Activated CD4-positive, alpha-beta T cell treated with anti-CD3 and anti-CD28 coated beads for 36 hours (primary cell): ENCODE data around the gene MGARP. TPM values are rescaled to one million over a fixed set of nuclear protein-coding genes. Genes with fewer than 3 reads are reported as not detected.
"Not testable (repeated sequence)": the region's sequence is repeated elsewhere in the genome, so short reads cannot be mapped to it uniquely, and the experiment has no call there.

Experiments
- ATAC-seq: fragments of 200-7000 bp; cut with Tn5 transposase; one replicate; pipeline ENCODE4 v1.10.0; 2021; ENCODE audit warnings: mild to moderate bottlenecking, moderate library complexity
- CTCF ChIA-PET: fragments of 350-600 bp; sonication (Branson Sonifier 250); formaldehyde crosslinking; loops from one replicate; lab custom pipeline; 2021; ENCODE audit warnings: antibody characterized with exemption; lab: Charles Lee
- POLR2A ChIA-PET: fragments of 350-600 bp; sonication (Branson Sonifier 250); formaldehyde crosslinking; loops from one replicate; lab custom pipeline; 2021; ENCODE audit warnings: antibody characterized with exemption, inconsistent platforms; lab: Charles Lee
- DNase-seq: peaks from one replicate; pipeline ENCODE4 v3.0.0-alpha.2; 2020
- H3K27ac Mint-ChIP-seq: one replicate; pipeline ENCODE4 v1.8.0; 2021; ENCODE audit warnings: mixed read lengths
- H3K27me3 Mint-ChIP-seq: one replicate; pipeline ENCODE4 v1.8.0; 2021; ENCODE audit warnings: mixed read lengths
- H3K36me3 Mint-ChIP-seq: one replicate; pipeline ENCODE4 v1.8.0; 2021; ENCODE audit warnings: low read depth, mixed read lengths
- H3K4me1 Mint-ChIP-seq: one replicate; pipeline ENCODE4 v1.8.0; 2021; ENCODE audit warnings: mixed read lengths
- H3K4me3 Mint-ChIP-seq: one replicate; pipeline ENCODE4 v1.8.0; 2021; ENCODE audit warnings: mild to moderate bottlenecking, moderate library complexity, mixed read lengths
- H3K9me3 Mint-ChIP-seq: one replicate; pipeline ENCODE4 v1.8.0; 2021; ENCODE audit warnings: low read depth, mixed read lengths
- intact Hi-C, 2 experiments: fragments of 100-400 bp; cut with DNase I in 1 of 2; cut with micrococcal nuclease in 1 of 2; formaldehyde crosslinking; loops; one replicate each; pipeline versions ENCODE4 v1.14.2 to v1.15.1; 2022 to 2024; cut with DNase I, micrococcal nuclease
- total RNA-seq, 2 experiments: library from RNA; stranded (reverse); gene quantifications; one replicate each; pipeline ENCODE4 v1.2.3, GENCODE V29; 2021

The MGARP gene
- total RNA-seq, 2 experiments from 2014 or later: 0.21 to 0.35 TPM

GRCh38 chr4:139313414-139313813 lies 33.4 kb upstream of the MGARP start:
- intact Hi-C loops, H3K4me3 Mint-ChIP-seq, H3K27me3 Mint-ChIP-seq, ATAC-seq, H3K9me3 Mint-ChIP-seq, DNase-seq: not testable (repeated sequence)
- Mint-ChIP-seq H3K4me1 (peaks cover 74% of the 10 kb centered on the region), H3K36me3 (peaks cover 28% of the 10 kb centered on the region), H3K27ac (peak overlapping the region; percentile 51)
- POLR2A ChIA-PET: interaction anchor here (0.9 kb wide), 1 partner anchor 231 kb away, joined by 4 read pairs; no protein-coding TSS in a partner anchor
- CTCF ChIA-PET: interaction anchor here (1.1 kb wide), 1 partner anchor 23 kb away, joined by 3 read pairs; no protein-coding TSS in a partner anchor

GRCh38 chr4:139312552-139313332 lies 32.7 kb upstream of the MGARP start:
- peak overlapping the region; percentile 51 for H3K27ac Mint-ChIP-seq
- ATAC-seq (no peak), DNase-seq (no peak)
- intact Hi-C loops: no loop called here
- H3K4me1 Mint-ChIP-seq: peaks cover 78% of the 10 kb centered on the region
- H3K4me3 Mint-ChIP-seq: no peak overlapping the region
- H3K36me3 Mint-ChIP-seq: peaks cover 28% of the 10 kb centered on the region
- CTCF ChIA-PET: interaction anchor here (1.0 to 1.4 kb wide), 4 partner anchors 9 to 24 kb away, joined by 3 read pairs; no protein-coding TSS in a partner anchor
- no peaks in the 10 kb centered on the region for H3K27me3 Mint-ChIP-seq
- peaks cover 3% of the 10 kb centered on the region for H3K9me3 Mint-ChIP-seq
- POLR2A ChIA-PET: interaction anchor here (0.7 to 1.7 kb wide), 2 partner anchors 12 to 32 kb away, joined by 3 to 4 read pairs; partner anchors contain the start of gene NAA15

- DNase-seq (no peak), ATAC-seq (no peak)
- H3K4me1 Mint-ChIP-seq: peaks cover 77% of the 10 kb centered on the region
- H3K27ac Mint-ChIP-seq: peak overlapping the region; percentile 74
- intact Hi-C loops: no loop called here
- peaks cover 3% of the 10 kb centered on the region for H3K9me3 Mint-ChIP-seq
- POLR2A ChIA-PET: interaction anchor here (1.7 kb wide), 1 partner anchor 11 kb away, joined by 4 read pairs; the partner anchor contains the start of gene NAA15
- H3K36me3 Mint-ChIP-seq: peaks cover 31% of the 10 kb centered on the region
- CTCF ChIA-PET: interaction anchor here (0.5 to 1.4 kb wide), 4 partner anchors 10 to 215 kb away, joined by 3 read pairs; no protein-coding TSS in a partner anchor
- no peak overlapping the region for H3K4me3 Mint-ChIP-seq
- no peaks in the 10 kb centered on the region for H3K27me3 Mint-ChIP-seq
Observed at GRCh38 chr4:139311909-139312308, 31.9 kb upstream of the MGARP start.

- H3K4me3 Mint-ChIP-seq: no peak overlapping the region
- H3K4me1 Mint-ChIP-seq: peaks cover 63% of the 10 kb centered on the region
- peaks cover 56% of the 10 kb centered on the region for H3K36me3 Mint-ChIP-seq
- ATAC-seq: no peak
- peaks cover 5% of the 10 kb centered on the region for H3K9me3 Mint-ChIP-seq
- DNase-seq: no peak
- H3K27ac Mint-ChIP-seq: peak overlapping the region; percentile 12
- intact Hi-C loops: loop anchor here (5.0 kb wide), 2 partner anchors 32 to 1217 kb away; partner anchors contain the start of gene ELMOD2 (in 2 of the 2)
- ChIA-PET CTCF (interaction anchor here (1.9 to 2.7 kb wide), 2 partner anchors 9 to 11 kb away, joined by 5 to 12 read pairs; no protein-coding TSS in a partner anchor), POLR2A (interaction anchor here (0.8 kb wide), 1 partner anchor 9 kb away, joined by 3 read pairs; no protein-coding TSS in a partner anchor)
- H3K27me3 Mint-ChIP-seq: no peaks in the 10 kb centered on the region
Observed at GRCh38 chr4:139304920-139305319, 24.9 kb upstream of the MGARP start.

GRCh38 chr4:139301821-139302611 lies 22.0 kb upstream of the MGARP start, which contains the start of gene NDUFC1:
TSS of gene NDUFC1 (minus strand) at chr4:139302477. CDS start at chr4:139295798, 6,679 bp downstream.
- no peaks in the 10 kb centered on the region for H3K27me3 Mint-ChIP-seq
- DNase-seq (peak; percentile 83), ATAC-seq (peak; percentile 46)
- POLR2A ChIA-PET: interaction anchor here (0.6 to 3.4 kb wide), 9 partner anchors 10 to 255 kb away, joined by 3 to 34 read pairs (median 7); partner anchors contain the start of genes ELF2 and SETD7
- intact Hi-C loops: loop anchor here (1.0 to 5.0 kb wide), 11 partner anchors 29 to 1220 kb away; partner anchors contain the start of genes ELF2 (in 2 of the 2), ELMOD2 (in 2 of the 2), NOCT (in 2 of the 2) and SETD7 (in 1 of the 2)
- H3K4me1 Mint-ChIP-seq: peaks cover 61% of the 10 kb centered on the region
- H3K27ac Mint-ChIP-seq: peak within 1 kb of the TSS; percentile 96
- CTCF ChIA-PET: interaction anchor here (0.6 to 2.3 kb wide), 11 partner anchors 20 to 352 kb away, joined by 3 to 10 read pairs (median 3); no protein-coding TSS in a partner anchor
- peaks cover 50% of the 10 kb centered on the region for H3K36me3 Mint-ChIP-seq
- H3K9me3 Mint-ChIP-seq: peaks cover 5% of the 10 kb centered on the region
- peak within 1 kb of the TSS; percentile 98 for H3K4me3 Mint-ChIP-seq

GRCh38 chr4:139301113-139301820 lies 21.2 kb upstream of the MGARP start, which contains the start of gene NAA15:
TSS of gene NAA15 (plus strand) at chr4:139301505. CDS start at chr4:139301778, 273 bp downstream.
- H3K4me3 Mint-ChIP-seq: peak within 1 kb of the TSS; percentile 98
- peaks cover 5% of the 10 kb centered on the region for H3K9me3 Mint-ChIP-seq
- ATAC-seq: peak; percentile 89
- CTCF ChIA-PET: interaction anchor here (0.6 to 2.3 kb wide), 14 partner anchors 9 to 353 kb away, joined by 3 to 10 read pairs (median 4); no protein-coding TSS in a partner anchor
- H3K27me3 Mint-ChIP-seq: no peaks in the 10 kb centered on the region
- peak; percentile 99 for DNase-seq
- POLR2A ChIA-PET: interaction anchor here (0.6 to 3.4 kb wide), 11 partner anchors 9 to 287 kb away, joined by 3 to 34 read pairs (median 6); partner anchors contain the start of genes ELF2 and SETD7
- peaks cover 43% of the 10 kb centered on the region for H3K36me3 Mint-ChIP-seq
- peaks cover 61% of the 10 kb centered on the region for H3K4me1 Mint-ChIP-seq
- intact Hi-C loops: loop anchor here (1.0 to 5.0 kb wide), 9 partner anchors 35 to 1221 kb away; partner anchors contain the start of genes ELF2 (in 2 of the 2), ELMOD2 (in 2 of the 2), NOCT (in 2 of the 2) and SETD7 (in 1 of the 2)
- peak within 1 kb of the TSS; percentile 96 for H3K27ac Mint-ChIP-seq

GRCh38 chr4:139300431-139301112 lies 20.5 kb upstream of the MGARP start:
- Mint-ChIP-seq H3K9me3 (peaks cover 5% of the 10 kb centered on the region), H3K4me3 (peak overlapping the region; percentile 98), H3K36me3 (peaks cover 39% of the 10 kb centered on the region), H3K4me1 (peaks cover 63% of the 10 kb centered on the region), H3K27ac (peak overlapping the region; percentile 96), H3K27me3 (no peaks in the 10 kb centered on the region)
- ChIA-PET POLR2A (interaction anchor here (0.6 to 3.4 kb wide), 13 partner anchors 9 to 294 kb away, joined by 3 to 34 read pairs (median 4); partner anchors contain the start of genes ELF2 and SETD7), CTCF (interaction anchor here (0.5 to 2.3 kb wide), 15 partner anchors 15 to 357 kb away, joined by 3 to 10 read pairs (median 4); no protein-coding TSS in a partner anchor)
- ATAC-seq (peak; percentile 54), DNase-seq (peak; percentile 62)
- intact Hi-C loops: loop anchor here (1.0 to 5.0 kb wide), 9 partner anchors 34 to 1222 kb away; partner anchors contain the start of genes ELF2 (in 2 of the 2), ELMOD2 (in 2 of the 2), NOCT (in 2 of the 2) and SETD7 (in 1 of the 2)

- ATAC-seq (no peak), DNase-seq (no peak)
- Mint-ChIP-seq H3K4me1 (peaks cover 55% of the 10 kb centered on the region), H3K36me3 (peaks cover 36% of the 10 kb centered on the region), H3K27ac (peak overlapping the region; percentile 96), H3K27me3 (no peaks in the 10 kb centered on the region), H3K4me3 (peak overlapping the region; percentile 98), H3K9me3 (no peaks in the 10 kb centered on the region)
- intact Hi-C loops: no loop called here
- CTCF ChIA-PET: interaction anchor here (1.0 to 2.3 kb wide), 5 partner anchors 18 to 358 kb away, joined by 4 to 10 read pairs (median 5); no protein-coding TSS in a partner anchor
- POLR2A ChIA-PET: interaction anchor here (0.6 to 3.4 kb wide), 3 partner anchors 10 to 123 kb away, joined by 3 to 34 read pairs (median 3); partner anchors contain the start of gene ELF2
Observed at GRCh38 chr4:139299536-139299935, 19.5 kb upstream of the MGARP start.

- CTCF ChIA-PET: interaction anchor here (0.7 to 3.6 kb wide), 20 partner anchors 8 to 282 kb away, joined by 3 to 28 read pairs (median 5); partner anchors contain the start of gene NOCT
- no peaks in the 10 kb centered on the region for H3K9me3 Mint-ChIP-seq
- no peak for DNase-seq
- H3K36me3 Mint-ChIP-seq: peaks cover 28% of the 10 kb centered on the region
- POLR2A ChIA-PET: interaction anchor here (0.6 to 2.3 kb wide), 2 partner anchors 120 to 310 kb away, joined by 3 to 12 read pairs; partner anchors contain the start of gene ELF2
- intact Hi-C loops: no loop called here
- H3K4me3 Mint-ChIP-seq: no peak overlapping the region
- H3K4me1 Mint-ChIP-seq: peaks cover 41% of the 10 kb centered on the region
- no peak for ATAC-seq
- H3K27me3 Mint-ChIP-seq: no peaks in the 10 kb centered on the region
- peak overlapping the region; percentile 13 for H3K27ac Mint-ChIP-seq
Observed at GRCh38 chr4:139297001-139297410, 17.0 kb upstream of the MGARP start.
